ENCODE measurements around the gene SELPLG.

DNA sequence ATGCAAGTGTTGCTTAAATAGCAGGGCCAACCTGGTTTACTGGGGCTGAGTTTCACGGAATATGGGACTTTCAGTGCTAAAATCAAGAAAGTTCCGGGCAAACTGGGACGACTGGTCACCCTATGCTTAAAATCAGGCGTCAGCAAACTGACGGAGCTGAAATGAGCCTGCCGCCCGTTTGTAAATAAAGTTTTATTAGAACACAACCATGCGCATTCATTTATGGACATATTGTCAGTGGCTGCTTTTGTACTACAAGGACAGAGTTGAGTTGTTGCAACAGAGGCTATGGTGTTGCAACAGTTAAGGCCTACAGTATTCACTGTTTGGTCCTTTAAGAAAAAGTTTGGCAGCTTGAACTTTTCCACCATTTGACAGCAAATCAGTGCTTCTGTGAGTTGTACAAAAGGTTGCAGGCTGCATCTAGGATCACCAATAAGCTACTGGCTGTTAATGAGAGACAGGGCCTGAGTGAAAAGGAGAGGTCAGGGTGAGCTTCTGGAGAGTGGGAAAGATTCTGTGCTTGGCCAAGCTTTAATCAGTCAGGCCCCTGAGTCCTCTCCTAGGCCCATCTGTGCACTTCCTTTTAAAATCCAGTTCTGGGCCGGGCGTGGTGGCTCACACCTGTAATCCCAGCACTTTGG, 13.3 kb downstream of the SELPLG start:
- TF ChIP-seq, protein P1, sequence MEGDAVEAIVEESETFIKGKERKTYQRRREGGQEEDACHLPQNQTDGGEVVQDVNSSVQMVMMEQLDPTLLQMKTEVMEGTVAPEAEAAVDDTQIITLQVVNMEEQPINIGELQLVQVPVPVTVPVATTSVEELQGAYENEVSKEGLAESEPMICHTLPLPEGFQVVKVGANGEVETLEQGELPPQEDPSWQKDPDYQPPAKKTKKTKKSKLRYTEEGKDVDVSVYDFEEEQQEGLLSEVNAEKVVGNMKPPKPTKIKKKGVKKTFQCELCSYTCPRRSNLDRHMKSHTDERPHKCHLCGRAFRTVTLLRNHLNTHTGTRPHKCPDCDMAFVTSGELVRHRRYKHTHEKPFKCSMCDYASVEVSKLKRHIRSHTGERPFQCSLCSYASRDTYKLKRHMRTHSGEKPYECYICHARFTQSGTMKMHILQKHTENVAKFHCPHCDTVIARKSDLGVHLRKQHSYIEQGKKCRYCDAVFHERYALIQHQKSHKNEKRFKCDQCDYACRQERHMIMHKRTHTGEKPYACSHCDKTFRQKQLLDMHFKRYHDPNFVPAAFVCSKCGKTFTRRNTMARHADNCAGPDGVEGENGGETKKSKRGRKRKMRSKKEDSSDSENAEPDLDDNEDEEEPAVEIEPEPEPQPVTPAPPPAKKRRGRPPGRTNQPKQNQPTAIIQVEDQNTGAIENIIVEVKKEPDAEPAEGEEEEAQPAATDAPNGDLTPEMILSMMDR (IDR thresholded peaks at IDR 0.05), result no peak
- TF ChIP-seq POLR2A (IDR thresholded peaks at IDR 0.05) (no peak), POLR2AphosphoS5 (IDR thresholded peaks at IDR 0.05) (no peak)
